Measurements from ENCODE around the gene KIAA1328.

KIAA1328 gene

GRCh38 chr18:37182340-37183135 lies 353.6 kb downstream of the KIAA1328 start:
- no peak overlapping the region for H3K4me3 ChIP-seq
- H3K36me3 ChIP-seq: no peaks in the 10 kb centered on the region
- TF ChIP-seq, protein P1, sequence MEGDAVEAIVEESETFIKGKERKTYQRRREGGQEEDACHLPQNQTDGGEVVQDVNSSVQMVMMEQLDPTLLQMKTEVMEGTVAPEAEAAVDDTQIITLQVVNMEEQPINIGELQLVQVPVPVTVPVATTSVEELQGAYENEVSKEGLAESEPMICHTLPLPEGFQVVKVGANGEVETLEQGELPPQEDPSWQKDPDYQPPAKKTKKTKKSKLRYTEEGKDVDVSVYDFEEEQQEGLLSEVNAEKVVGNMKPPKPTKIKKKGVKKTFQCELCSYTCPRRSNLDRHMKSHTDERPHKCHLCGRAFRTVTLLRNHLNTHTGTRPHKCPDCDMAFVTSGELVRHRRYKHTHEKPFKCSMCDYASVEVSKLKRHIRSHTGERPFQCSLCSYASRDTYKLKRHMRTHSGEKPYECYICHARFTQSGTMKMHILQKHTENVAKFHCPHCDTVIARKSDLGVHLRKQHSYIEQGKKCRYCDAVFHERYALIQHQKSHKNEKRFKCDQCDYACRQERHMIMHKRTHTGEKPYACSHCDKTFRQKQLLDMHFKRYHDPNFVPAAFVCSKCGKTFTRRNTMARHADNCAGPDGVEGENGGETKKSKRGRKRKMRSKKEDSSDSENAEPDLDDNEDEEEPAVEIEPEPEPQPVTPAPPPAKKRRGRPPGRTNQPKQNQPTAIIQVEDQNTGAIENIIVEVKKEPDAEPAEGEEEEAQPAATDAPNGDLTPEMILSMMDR (IDR thresholded peaks at IDR 0.05): no peak
- no peaks in the 10 kb centered on the region for H3K4me1 ChIP-seq
- no peaks in the 10 kb centered on the region for H3K27me3 ChIP-seq
- H3K9me3 ChIP-seq: no peaks in the 10 kb centered on the region
- no peak overlapping the region for H3K27ac ChIP-seq
- intact Hi-C loops (cut with DNase I; ENCODE audit: low total_unique reads): no loop called here
- no peak for DNase-seq

GRCh38 chr18:37184209-37184868 lies 355.4 kb downstream of the KIAA1328 start:
- no peaks in the 10 kb centered on the region for H3K36me3 ChIP-seq
- H3K4me3 ChIP-seq: no peak overlapping the region
- intact Hi-C loops (cut with DNase I; ENCODE audit: low total_unique reads): no loop called here
- no peaks in the 10 kb centered on the region for H3K4me1 ChIP-seq
- no peaks in the 10 kb centered on the region for H3K27me3 ChIP-seq
- TF ChIP-seq, protein P1 (IDR thresholded peaks at IDR 0.05): no peak
- DNase-seq: no peak
- H3K9me3 ChIP-seq: no peaks in the 10 kb centered on the region
- H3K27ac ChIP-seq: no peak overlapping the region

GRCh38 chr18:37188016-37188791 lies 359.3 kb downstream of the KIAA1328 start:
- Histone ChIP-seq H3K4me3 (no peak overlapping the region), H3K27me3 (no peaks in the 10 kb centered on the region), H3K9me3 (no peaks in the 10 kb centered on the region), H3K4me1 (no peaks in the 10 kb centered on the region), H3K36me3 (no peaks in the 10 kb centered on the region), H3K27ac (no peak overlapping the region)
- DNase-seq: no peak
- TF ChIP-seq, protein P1 (IDR thresholded peaks at IDR 0.05): no peak
- intact Hi-C loops (cut with DNase I; ENCODE audit: low total_unique reads): no loop called here

- no peak for DNase-seq
- Histone ChIP-seq H3K36me3 (no peaks in the 10 kb centered on the region), H3K9me3 (peaks cover 0 to 16% (median 6%) of the 10 kb centered on the region in 3 donors), H3K4me1 (peaks cover 0 to 8% (median 0%) of the 10 kb centered on the region in 4 donors), H3K27me3 (no peaks in the 10 kb centered on the region), H3K4me3 (no peak overlapping the region), H3K27ac (no peak overlapping the region)
- intact Hi-C loops (cut with DNase I; ENCODE audit: low total_unique reads): no loop called here
- TF ChIP-seq, protein P1 (IDR thresholded peaks at IDR 0.05): no peak
Measured at GRCh38 chr18:37199741-37200140, 370.8 kb downstream of the KIAA1328 start.

GRCh38 chr18:37207343-37207742 lies 378.4 kb downstream of the KIAA1328 start:
- no peak overlapping the region for H3K27ac ChIP-seq
- H3K27me3 ChIP-seq: no peaks in the 10 kb centered on the region
- DNase-seq: no peak
- H3K9me3 ChIP-seq: peaks cover 0 to 12% (median 6%) of the 10 kb centered on the region in 3 donors
- no peak overlapping the region for H3K4me3 ChIP-seq
- intact Hi-C loops (cut with DNase I; ENCODE audit: low total_unique reads): no loop called here
- H3K36me3 ChIP-seq: no peaks in the 10 kb centered on the region
- TF ChIP-seq, protein P1 (IDR thresholded peaks at IDR 0.05): no peak
- H3K4me1 ChIP-seq: no peaks in the 10 kb centered on the region
